HepG2 (cell line): ENCODE results near the gene NOL4L. TPM values are rescaled to one million over a fixed set of nuclear protein-coding genes. Genes with fewer than 3 reads are reported as not detected.
A peak's percentile ranks its signal among the peaks of the same experiment; 100 is the strongest.

Source experiments
- DBP ChIP-seq: sonication (generic); formaldehyde crosslinking; IDR thresholded peaks from 2 replicates; pipeline ENCODE4 v1.4.0; 2020; ENCODE audit warnings: missing genetic modification reagents; ENCODE audit errors: not compliant biosample characterization
- ETV6 ChIP-seq: sonication (generic); formaldehyde crosslinking; conservative IDR thresholded peaks from 2 replicates; pipeline ENCODE4 v1.4.0; 2020; ENCODE audit warnings: missing genetic modification reagents
- MXD3 ChIP-seq: IDR thresholded peaks from 2 replicates; pipeline ENCODE4 v1.6.1; 2016; ENCODE audit warnings: mild to moderate bottlenecking, missing biosample characterization, missing genetic modification reagents
- NR2F2 ChIP-seq: IDR thresholded peaks from 2 replicates; pipeline ENCODE4 v1.6.1; 2012; ENCODE audit warnings: low read depth, inconsistent platforms, borderline replicate concordance
- PAXIP1 ChIP-seq: sonication (generic); formaldehyde crosslinking; conservative IDR thresholded peaks from 2 replicates; pipeline ENCODE4 v1.4.0; 2020; ENCODE audit warnings: mild to moderate bottlenecking, missing genetic modification reagents, moderate library complexity
- SOX6 ChIP-seq, 2 experiments: fragments of 450-650 bp in 1 of 2; sonication (generic) in 1 of 2; formaldehyde crosslinking in 1 of 2; IDR thresholded peaks; 2 replicates each; pipeline versions ENCODE4 v1.4.0 to v1.6.1; 2017 to 2020; ENCODE audit warnings: antibody characterized with exemption in 1 of 2, mild to moderate bottlenecking in 1 of 2, missing genetic modification reagents in 1 of 2
- SP2 ChIP-seq: sonication (generic); formaldehyde crosslinking; IDR thresholded peaks from 2 replicates; pipeline ENCODE4 v1.5.1; 2020; ENCODE audit warnings: mild to moderate bottlenecking, missing genetic modification reagents
- ZBTB44 ChIP-seq: sonication (generic); formaldehyde crosslinking; IDR thresholded peaks from 2 replicates; pipeline ENCODE4 v1.4.0; 2020; ENCODE audit warnings: missing genetic modification reagents
- ZNF10 ChIP-seq: sonication (generic); formaldehyde crosslinking; IDR thresholded peaks from 2 replicates; pipeline ENCODE4 v1.4.0; 2020; ENCODE audit warnings: mild to moderate bottlenecking, low read depth, missing genetic modification reagents, borderline replicate concordance
- ZNF335 ChIP-seq: sonication (generic); formaldehyde crosslinking; IDR thresholded peaks from 2 replicates; pipeline ENCODE4 v1.4.0; 2020; ENCODE audit warnings: missing genetic modification reagents
- ZNF552 ChIP-seq: sonication (generic); formaldehyde crosslinking; IDR thresholded peaks from 2 replicates; pipeline ENCODE4 v1.9.0; 2022; ENCODE audit warnings: missing genetic modification reagents, mild to moderate bottlenecking, borderline replicate concordance
- polyA plus RNA-seq, 8 experiments: library from polyadenylated mRNA; depleted of rRNA in 3 of 8; stranded (reverse) in 7 of 8; unstranded in 1 of 8; fragments of >200 nt; fragmentation: Illumina TruSeq in 4 of 8; extraction: Trizol in 4 of 8; gene quantifications; 2 replicates each; pipeline versions ENCODE4 v1.2.1 to v1.2.3, GENCODE V29; 2011 to 2016; ENCODE audit warnings: low read depth in 4 of 8, missing spikeins in 1 of 8, mixed read lengths in 1 of 8; ENCODE audit not compliant: insufficient read depth in 1 of 8
- total RNA-seq, 5 experiments: library from RNA; depleted of rRNA; stranded (reverse); fragments of >200 nt; fragmentation: Illumina TruSeq; extraction: Trizol; gene quantifications; 2 replicates each; pipeline ENCODE4 v1.2.3, GENCODE V29; 2016; ENCODE audit warnings: low read depth in 1 of 5
- TF ChIP-seq, protein P1 (sequence below): IDR thresholded peaks from 2 replicates; pipeline ENCODE4 v1.6.1; 2016; ENCODE audit warnings: missing compliant biosample characterization, missing genetic modification reagents, borderline replicate concordance
- TF ChIP-seq, protein P2 (sequence below): sonication (generic); formaldehyde crosslinking; conservative IDR thresholded peaks from 2 replicates; pipeline ENCODE4 v1.8.1; 2023; ENCODE audit warnings: missing genetic modification reagents
- TF ChIP-seq, protein P3 (sequence below): fragments of 450-650 bp; IDR thresholded peaks from 2 replicates; pipeline ENCODE4 v1.6.1; 2017; ENCODE audit warnings: mild to moderate bottlenecking

The NOL4L gene
- total and polyA plus RNA-seq, 2 of the 13 experiments (the other 11 are each of a cell fraction or from before 2014, with no cell fraction given) = 16.6 to 35.4 TPM

GRCh38 chr20:32539817-32540675 lies 45.1 kb downstream of the NOL4L start (continued):
- TF ChIP-seq SP2 (no peak), SOX6 (IDR thresholded peaks at IDR 0.05) (no peak), SOX6 (CRISPR knock-in tag; IDR thresholded peaks at IDR 0.05) (peak; percentile 84), ZBTB44 (0 out of 2 replicates have a peak, but pooled peaks have one; percentile 70), DBP (CRISPR knock-in tag) (no peak), PAXIP1 (CRISPR knock-in tag) (peak; percentile 84), ZNF10 (CRISPR knock-in tag) (no peak), NR2F2 (no peak), ZNF552 (CRISPR knock-in tag) (0 out of 2 replicates have a peak, but pooled peaks have one; percentile 87), MXD3 (CRISPR knock-in tag) (peak; percentile 54; the same call in 1 of the 2 replicates), ETV6 (CRISPR knock-in tag) (peak; percentile 16; the same call in 1 of the 2 replicates), ZNF335 (no peak; the same call in 1 of the 2 replicates)
- TF ChIP-seq, protein P1, sequence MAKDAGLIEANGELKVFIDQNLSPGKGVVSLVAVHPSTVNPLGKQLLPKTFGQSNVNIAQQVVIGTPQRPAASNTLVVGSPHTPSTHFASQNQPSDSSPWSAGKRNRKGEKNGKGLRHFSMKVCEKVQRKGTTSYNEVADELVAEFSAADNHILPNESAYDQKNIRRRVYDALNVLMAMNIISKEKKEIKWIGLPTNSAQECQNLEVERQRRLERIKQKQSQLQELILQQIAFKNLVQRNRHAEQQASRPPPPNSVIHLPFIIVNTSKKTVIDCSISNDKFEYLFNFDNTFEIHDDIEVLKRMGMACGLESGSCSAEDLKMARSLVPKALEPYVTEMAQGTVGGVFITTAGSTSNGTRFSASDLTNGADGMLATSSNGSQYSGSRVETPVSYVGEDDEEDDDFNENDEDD (CRISPR knock-in tag) = peak; percentile 95
- TF ChIP-seq, protein P2, sequence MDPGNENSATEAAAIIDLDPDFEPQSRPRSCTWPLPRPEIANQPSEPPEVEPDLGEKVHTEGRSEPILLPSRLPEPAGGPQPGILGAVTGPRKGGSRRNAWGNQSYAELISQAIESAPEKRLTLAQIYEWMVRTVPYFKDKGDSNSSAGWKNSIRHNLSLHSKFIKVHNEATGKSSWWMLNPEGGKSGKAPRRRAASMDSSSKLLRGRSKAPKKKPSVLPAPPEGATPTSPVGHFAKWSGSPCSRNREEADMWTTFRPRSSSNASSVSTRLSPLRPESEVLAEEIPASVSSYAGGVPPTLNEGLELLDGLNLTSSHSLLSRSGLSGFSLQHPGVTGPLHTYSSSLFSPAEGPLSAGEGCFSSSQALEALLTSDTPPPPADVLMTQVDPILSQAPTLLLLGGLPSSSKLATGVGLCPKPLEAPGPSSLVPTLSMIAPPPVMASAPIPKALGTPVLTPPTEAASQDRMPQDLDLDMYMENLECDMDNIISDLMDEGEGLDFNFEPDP (CRISPR knock-in tag) = peak; percentile 98
- TF ChIP-seq, protein P3, sequence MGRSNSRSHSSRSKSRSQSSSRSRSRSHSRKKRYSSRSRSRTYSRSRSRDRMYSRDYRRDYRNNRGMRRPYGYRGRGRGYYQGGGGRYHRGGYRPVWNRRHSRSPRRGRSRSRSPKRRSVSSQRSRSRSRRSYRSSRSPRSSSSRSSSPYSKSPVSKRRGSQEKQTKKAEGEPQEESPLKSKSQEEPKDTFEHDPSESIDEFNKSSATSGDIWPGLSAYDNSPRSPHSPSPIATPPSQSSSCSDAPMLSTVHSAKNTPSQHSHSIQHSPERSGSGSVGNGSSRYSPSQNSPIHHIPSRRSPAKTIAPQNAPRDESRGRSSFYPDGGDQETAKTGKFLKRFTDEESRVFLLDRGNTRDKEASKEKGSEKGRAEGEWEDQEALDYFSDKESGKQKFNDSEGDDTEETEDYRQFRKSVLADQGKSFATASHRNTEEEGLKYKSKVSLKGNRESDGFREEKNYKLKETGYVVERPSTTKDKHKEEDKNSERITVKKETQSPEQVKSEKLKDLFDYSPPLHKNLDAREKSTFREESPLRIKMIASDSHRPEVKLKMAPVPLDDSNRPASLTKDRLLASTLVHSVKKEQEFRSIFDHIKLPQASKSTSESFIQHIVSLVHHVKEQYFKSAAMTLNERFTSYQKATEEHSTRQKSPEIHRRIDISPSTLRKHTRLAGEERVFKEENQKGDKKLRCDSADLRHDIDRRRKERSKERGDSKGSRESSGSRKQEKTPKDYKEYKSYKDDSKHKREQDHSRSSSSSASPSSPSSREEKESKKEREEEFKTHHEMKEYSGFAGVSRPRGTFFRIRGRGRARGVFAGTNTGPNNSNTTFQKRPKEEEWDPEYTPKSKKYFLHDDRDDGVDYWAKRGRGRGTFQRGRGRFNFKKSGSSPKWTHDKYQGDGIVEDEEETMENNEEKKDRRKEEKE = no peak
